ENCODE measurements around the gene CRACDL.
"Not testable (repeated sequence)": the region's sequence is repeated elsewhere in the genome, so short reads cannot be mapped to it uniquely, and the experiment has no call there.

The CRACDL gene

GRCh38 chr2:98772536-98772935 is 163.5 kb downstream of the CRACDL start:
- FAIRE-seq = no peak

GRCh38 chr2:98771721-98772524 is 164.1 kb downstream of the CRACDL start:
- FAIRE-seq = no peak

DNA sequence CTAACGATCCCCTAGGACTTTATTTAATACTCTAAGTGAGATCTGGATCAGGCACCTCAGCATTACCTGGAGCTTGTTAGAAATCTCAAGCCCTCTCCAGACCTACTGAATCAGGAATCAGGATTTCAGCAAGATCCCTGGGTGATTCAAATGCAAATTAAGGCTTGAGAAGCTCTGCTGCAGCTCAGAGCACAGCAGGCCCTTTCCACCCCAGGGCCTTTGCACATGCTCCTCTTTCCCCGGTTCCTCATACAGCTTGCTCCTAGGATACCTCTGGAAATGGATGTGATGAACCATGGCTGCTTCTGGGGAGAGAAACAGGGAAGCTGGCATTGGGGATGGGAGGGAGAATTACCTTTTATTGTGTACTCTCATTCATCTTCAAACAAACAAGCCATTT is 164.8 kb downstream of the CRACDL start:
- no peak for FAIRE-seq

GRCh38 chr2:98769784-98770183 is 166.2 kb downstream of the CRACDL start:
- no peak for FAIRE-seq

DNA sequence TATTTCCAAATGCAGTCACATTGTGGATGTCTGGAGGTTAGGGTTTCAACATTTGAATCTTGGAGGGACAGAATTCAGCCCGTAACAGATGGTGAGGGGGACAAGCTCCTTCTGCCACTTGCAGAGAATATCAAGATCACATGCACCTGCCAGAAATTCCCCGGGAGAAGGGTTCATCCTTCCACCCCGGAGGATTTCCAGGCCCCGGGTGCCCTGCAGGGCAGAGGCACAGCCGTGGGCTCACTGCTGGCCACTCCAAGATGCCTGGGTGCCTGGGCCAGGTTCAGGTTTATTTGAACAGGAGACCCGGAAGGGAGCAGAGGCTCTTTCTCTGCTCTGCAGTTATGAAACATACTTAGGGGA is 166.9 kb downstream of the CRACDL start:
- FAIRE-seq = no peak

DNA sequence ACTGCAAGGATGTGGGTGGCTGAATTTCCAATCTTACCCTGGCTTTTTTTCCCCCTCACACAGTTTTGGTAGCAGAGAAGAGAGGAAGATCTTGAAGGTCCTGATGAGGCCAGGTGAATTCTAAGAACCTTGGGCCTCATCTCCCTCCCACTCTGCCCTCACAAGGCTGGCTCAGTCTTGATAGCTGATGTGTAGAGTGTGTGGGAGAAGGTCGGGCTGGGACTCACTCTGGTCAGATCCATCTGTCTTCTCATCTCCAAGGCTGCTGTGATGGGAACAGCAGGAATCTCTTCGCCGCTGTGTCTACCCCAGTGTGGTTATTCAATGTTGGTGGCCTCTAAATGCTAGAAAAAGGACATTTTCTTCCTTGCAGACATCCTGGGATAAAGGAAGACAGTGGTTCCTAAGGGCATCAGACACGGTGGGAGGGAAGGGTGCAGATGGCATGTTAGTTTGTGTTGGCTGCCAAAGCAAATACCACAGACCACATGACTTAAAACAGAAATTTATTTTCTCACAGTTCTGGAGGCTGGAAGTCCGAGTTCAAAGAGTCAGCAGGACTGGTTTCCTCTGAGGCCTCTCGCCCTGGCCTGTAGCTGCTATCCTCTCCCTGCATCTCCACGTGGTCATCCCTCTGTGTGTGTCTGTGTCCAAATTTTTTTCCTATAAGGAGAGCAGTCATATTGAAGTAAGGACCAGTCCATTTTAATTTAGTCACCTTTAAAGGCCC is 167.5 kb downstream of the CRACDL start:
- no peak for FAIRE-seq

GRCh38 chr2:98764499-98764898 is 171.5 kb downstream of the CRACDL start:
- no peak for FAIRE-seq

DNA sequence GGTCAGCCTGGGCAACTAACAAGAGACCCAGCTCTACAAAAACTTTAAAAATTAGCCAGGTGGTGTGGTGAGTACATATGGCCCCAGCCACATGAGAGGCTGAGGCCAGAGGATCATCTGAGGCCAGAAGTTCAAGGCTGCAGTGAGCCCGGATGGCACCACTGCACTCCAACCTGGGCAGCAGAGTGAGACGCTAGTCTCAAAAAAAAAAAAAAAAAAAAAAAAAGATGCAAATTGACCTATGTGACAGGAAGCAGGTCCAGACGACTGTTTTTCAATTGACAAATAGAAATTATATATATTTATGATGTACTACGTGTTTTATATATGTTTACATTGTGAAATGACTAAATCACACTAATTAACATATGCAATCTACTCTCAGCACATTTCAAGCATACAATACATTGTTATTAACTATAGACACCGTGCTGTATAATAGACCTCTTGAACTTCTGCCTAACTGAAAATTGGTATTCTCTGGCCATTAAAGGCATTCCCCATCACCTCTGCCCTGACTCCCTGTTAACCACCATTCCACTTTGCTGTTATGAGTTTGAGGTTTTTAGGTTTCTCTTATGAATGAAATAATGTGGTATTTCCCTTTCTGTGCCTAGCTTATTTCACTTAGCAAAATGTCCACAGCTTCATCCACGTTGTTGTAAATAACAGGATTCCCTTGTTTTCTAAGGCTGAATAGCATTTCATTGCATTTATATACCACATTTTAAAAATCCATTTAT is 172.6 kb downstream of the CRACDL start:
- FAIRE-seq = no peak

DNA sequence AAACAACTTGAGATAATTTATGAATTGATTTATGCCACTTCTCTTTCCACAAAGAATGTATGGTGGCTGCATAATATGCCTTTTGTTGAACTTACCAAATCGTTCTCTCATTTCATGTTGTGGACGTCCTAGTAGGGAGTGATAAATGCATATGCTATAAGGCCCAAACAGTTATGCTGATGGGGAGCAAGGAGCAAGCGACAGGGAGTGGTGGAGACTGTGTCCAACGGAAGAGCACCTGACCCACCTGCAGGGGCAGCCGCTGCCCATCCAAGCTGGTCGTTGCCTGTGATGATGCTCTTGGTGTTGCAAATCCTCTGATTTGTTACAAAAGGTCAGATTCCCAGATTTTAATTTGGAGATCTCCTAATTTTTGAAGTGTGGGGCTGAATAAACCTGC is 174.1 kb downstream of the CRACDL start:
- no peak for FAIRE-seq

GRCh38 chr2:98761267-98761781 is 174.7 kb downstream of the CRACDL start:
- no peak for FAIRE-seq

DNA sequence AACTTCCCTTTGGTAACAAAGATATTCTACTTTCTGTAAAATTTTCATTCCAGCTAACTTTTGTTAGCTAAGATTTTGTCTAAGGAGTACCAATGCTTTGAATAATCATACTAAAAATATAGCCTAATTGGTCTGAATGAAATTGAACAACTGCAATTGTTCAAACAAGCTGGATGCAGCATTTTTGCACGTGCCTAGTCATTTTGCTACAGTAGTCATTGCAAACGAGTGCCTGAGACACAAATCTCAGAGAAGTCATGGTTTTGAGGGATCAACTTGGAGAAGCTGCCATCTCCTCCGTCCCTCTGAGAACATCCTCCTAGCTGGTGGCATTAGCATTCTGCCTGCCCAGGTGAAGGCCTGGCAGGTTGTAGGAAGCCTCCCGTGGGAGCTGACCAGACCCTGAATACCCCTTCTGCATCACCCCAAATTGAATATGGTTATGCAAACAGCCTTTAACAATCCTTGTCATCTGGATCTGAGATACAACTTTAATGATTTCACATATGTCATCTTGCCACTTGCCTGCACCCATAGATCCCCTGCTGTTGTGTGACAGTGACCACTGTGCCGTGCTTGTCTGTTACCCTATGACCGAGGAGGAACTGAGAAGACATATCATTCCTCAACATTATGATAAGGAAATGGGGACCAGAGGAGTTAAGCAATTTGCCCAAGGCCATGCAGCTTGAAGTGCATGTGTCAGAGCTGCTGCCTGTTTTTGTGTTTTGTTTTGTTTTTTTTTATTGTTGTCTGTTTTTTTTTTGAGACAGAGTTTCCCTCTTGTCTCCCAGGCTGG is 176.0 kb downstream of the CRACDL start:
- FAIRE-seq = no peak

- no peak for FAIRE-seq
These were observed 176.7 kb downstream of the CRACDL start for GRCh38 chr2:98759338-98759737.

GRCh38 chr2:98757904-98758421 is 178.1 kb downstream of the CRACDL start:
- FAIRE-seq = no peak

GRCh38 chr2:98753801-98754200 is 182.2 kb downstream of the CRACDL start:
- no peak for FAIRE-seq

DNA sequence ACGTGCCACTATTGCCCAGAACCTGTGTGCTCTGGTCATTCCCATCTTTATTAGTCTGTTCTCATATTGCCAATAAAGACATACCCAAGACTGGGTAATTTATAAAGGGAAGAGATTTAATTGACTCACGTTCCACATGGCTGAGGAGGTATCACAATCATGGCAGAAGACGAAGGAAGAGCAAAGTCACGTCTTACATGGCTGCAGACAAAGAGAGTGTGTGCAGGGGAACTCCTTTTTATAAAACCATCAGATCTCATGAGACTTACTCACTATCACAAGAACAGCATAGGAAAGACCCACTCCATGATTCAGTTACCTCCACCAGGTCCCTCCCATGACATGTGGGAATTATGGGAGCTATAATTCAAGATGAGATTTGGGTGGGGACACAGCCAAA is 183.3 kb downstream of the CRACDL start:
- not testable (repeated sequence) for FAIRE-seq

DNA sequence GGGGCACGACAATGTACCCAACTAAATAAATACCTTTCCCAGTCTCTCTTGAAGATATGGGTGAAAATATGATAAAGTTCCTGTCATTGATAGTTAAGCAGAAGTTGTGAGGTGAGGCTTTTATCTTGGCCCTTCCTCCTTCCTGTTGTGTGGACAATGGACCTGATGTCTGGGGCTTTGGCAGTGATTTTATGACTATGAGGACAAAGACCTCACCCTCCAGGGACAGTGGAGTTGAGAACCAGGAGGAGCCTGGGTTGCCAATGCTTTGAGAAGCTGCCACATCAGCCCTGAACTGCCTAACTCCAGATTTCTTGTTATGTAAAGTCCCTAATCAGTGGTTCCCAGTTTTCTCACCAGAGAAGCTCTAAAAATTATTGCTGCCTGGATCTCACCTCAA is 184.3 kb downstream of the CRACDL start:
- FAIRE-seq = no peak

DNA sequence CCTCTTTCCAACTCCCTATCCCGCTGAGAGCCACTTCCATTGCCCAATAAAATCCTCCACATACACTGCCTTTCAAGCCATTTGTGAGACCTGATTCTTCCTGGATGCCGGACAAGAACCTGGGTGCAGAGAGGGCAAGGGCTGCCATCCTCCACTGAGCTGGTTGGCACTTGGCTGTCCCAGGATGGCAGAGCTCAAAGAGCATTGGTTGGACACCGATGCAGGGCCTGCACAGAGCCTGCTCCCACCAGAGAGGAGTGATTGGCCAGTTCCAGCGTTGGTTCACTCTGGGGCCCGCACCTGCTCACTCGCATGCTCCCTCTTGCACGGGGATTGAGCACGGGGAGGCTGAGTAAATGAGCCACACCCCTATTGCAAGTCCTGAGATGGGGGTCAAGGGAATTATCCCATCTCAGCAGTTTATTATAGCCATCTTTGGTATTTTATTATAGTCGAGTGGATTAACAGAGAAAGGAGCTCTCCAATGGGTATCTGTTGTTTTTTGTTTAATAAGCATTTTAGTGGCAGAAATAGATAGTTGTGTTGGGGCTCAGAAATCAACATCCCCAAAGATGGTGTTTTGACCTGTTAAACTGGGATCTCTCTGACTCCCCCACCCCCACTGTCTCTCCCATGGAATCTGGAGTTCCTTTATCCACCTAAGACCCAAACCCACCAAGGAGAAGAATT is 185.3 kb downstream of the CRACDL start:
- no peak for FAIRE-seq

DNA sequence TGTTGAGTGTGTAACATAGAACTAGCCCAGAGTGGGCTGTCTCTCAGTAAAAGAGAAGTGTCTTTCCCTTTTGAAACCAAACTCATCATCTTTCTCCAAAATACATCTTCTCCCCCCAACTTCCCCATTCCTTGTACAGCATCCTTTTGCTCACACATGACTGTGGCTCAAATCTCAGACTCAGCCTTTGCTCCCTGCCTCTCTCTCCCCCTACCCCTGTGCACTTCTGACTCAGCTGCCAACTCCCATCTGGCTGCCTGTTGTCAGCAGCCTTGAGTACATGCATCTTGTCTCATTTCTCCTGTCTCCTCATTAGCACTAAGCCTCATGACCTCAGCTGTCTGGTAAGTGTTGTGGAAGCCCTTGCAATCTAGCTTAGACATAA is 187.0 kb downstream of the CRACDL start:
- no peak for FAIRE-seq

DNA sequence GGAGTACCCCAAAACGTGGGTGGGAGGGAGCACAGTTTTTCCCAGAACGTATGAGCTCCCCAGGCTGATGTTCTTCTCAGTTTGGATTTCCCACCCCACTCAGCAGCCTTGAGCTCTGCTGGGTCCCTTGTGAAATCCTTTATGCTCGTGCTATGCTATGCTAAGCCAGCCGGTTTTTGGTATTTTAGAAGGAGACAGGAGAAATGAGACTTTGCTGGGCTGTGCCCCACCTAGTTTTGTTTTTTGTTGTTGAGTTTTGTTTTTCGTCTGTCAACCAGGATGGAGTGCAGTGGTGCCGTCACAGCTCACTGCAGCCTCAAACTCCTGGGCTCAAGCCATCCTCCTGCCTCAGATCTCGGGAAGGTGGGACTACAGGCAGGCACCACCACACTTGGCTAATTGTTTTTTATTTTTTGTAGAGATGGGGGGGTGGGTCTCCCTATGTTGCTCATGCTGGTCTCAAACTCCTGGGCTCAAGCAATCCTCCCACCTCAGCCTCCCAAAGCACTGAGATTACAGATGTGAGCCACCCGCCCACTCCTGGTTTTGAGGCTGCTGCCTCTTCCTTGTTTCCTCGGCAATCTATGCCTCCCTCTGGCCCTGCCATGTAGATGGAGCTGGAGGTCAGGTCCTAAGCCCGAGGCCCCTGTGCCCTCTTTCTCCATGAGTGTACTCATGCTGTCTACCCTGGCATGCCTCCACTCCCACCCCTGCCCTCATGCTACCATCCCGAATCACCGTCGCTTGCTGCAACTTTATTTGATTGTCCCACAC is 187.5 kb downstream of the CRACDL start:
- no peak for FAIRE-seq

- no peak for FAIRE-seq
These were observed 188.1 kb downstream of the CRACDL start for GRCh38 chr2:98747888-98748287.

DNA sequence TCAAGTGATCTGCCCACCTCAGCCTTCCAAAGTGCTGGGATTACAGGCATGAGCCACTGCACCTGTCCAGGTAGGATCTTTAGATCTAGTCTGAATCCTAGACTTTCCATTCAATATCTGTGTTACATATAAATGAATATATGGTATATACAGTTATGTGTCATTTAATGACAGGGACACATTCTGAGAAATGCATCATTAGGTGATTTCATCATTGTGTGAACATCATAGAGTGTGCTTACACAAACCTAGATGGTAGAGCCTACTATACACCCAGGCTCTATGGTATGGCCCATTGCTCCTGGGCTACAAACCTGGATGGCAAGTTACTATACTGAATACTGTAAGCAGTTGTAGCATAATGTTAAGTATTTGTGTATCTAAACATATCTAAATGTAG is 189.6 kb downstream of the CRACDL start:
- no peak for FAIRE-seq

Data from colon (tissue), 2 donors.